K562 (cell line): ENCODE results near the gene RPL15. TPM values are rescaled to one million over a fixed set of nuclear protein-coding genes. Genes with fewer than 3 reads are reported as not detected.

Experiments
- BCOR ChIP-seq: fragments of 450-650 bp; IDR thresholded peaks from 2 replicates; pipeline ENCODE4 v1.6.1; 2016
- EHMT2 ChIP-seq: fragments of 450-650 bp; IDR thresholded peaks from 2 replicates; pipeline ENCODE4 v1.6.1; 2018; ENCODE audit warnings: antibody characterized with exemption
- EP300 ChIP-seq: IDR thresholded peaks from 2 replicates; pipeline ENCODE4 v1.6.1; 2012; ENCODE audit warnings: low read length, improper control_type of control experiment
- FUS ChIP-seq: fragments of 200-400 bp; formaldehyde crosslinking; optimal IDR thresholded peaks from 2 replicates; pipeline ENCODE3; 2017; ENCODE audit warnings: low read depth, low read length
- GTF2E2 ChIP-seq: fragments of 200-800 bp; sonication (Bioruptor generic); IDR thresholded peaks from 2 replicates; pipeline ENCODE4 v1.6.1; 2016; ENCODE audit warnings: missing genetic modification characterization, missing compliant biosample characterization
- KDM1A ChIP-seq, 2 experiments: fragments of 450-650 bp; IDR thresholded peaks; 2 replicates each; pipeline ENCODE4 v1.6.1; 2016; ENCODE audit warnings: mild to moderate bottlenecking in 2 of 2
- KDM2B ChIP-seq: fragments of 250-450 bp; sonication (Bioruptor Pico); IDR thresholded peaks from 2 replicates; pipeline ENCODE4 v1.8.0; 2021; ENCODE audit warnings: mild to moderate bottlenecking, moderate library complexity
- MBD1 ChIP-seq: fragments of 250-450 bp; sonication (Bioruptor Pico); IDR thresholded peaks from 2 replicates; pipeline ENCODE4 v1.8.0; 2022; ENCODE audit warnings: inconsistent platforms
- MCM2 ChIP-seq: fragments of 450-650 bp; IDR thresholded peaks from 2 replicates; pipeline ENCODE4 v1.6.1; 2017; ENCODE audit warnings: low read depth, mild to moderate bottlenecking
- NCOA1 ChIP-seq: fragments of 450-650 bp; IDR thresholded peaks from 2 replicates; pipeline ENCODE4 v1.6.1; 2016; ENCODE audit warnings: low read depth
- NCOA6 ChIP-seq: fragments of 450-650 bp; IDR thresholded peaks from 2 replicates; pipeline ENCODE4 v1.6.1; 2017; ENCODE audit warnings: mild to moderate bottlenecking
- NEUROD1 ChIP-seq: fragments of 150-350 bp; IDR thresholded peaks from 2 replicates; pipeline ENCODE4 v1.6.1; 2014; ENCODE audit warnings: borderline replicate concordance, low read length, low read depth; ENCODE audit not compliant: partially characterized antibody
- NFE2L1 ChIP-seq: fragments of 450-650 bp; IDR thresholded peaks from 2 replicates; pipeline ENCODE4 v1.6.1; 2016; ENCODE audit warnings: missing genetic modification characterization, low read depth, mild to moderate bottlenecking, missing compliant biosample characterization, moderate library complexity, borderline replicate concordance
- NR1H2 ChIP-seq: sonication (generic); formaldehyde crosslinking; IDR thresholded peaks from 2 replicates; pipeline ENCODE4 v1.4.0; 2020; ENCODE audit warnings: mild to moderate bottlenecking, missing genetic modification reagents
- PML ChIP-seq: IDR thresholded peaks from 2 replicates; pipeline ENCODE4 v1.6.1; 2012; ENCODE audit warnings: low read length, inconsistent platforms
- POLR3G ChIP-seq: IDR thresholded peaks from 2 replicates; pipeline ENCODE4 v1.6.1; 2011; ENCODE audit not compliant: insufficient read length, insufficient replicate concordance; ENCODE audit errors: extremely low read depth
- PPARD ChIP-seq: fragments of 250-450 bp; sonication (Bioruptor Pico); IDR thresholded peaks from 2 replicates; pipeline ENCODE4 v1.8.0; 2022; ENCODE audit warnings: inconsistent platforms, mild to moderate bottlenecking, moderate library complexity
- PTRF ChIP-seq: fragments of 450-650 bp; IDR thresholded peaks from 2 replicates; pipeline ENCODE4 v1.6.1; 2016; ENCODE audit warnings: mild to moderate bottlenecking, missing genetic modification characterization, missing compliant biosample characterization
- UBTF ChIP-seq, 2 experiments: IDR thresholded peaks; 2 replicates each; pipeline ENCODE4 v1.6.1; 2012; ENCODE audit warnings: improper control_type of control experiment in 2 of 2, low read depth in 2 of 2, low read length in 2 of 2, borderline replicate concordance in 1 of 2
- XRCC4 ChIP-seq: IDR thresholded peaks from one replicate; pipeline ENCODE4 v1.6.1; 2011; ENCODE audit not compliant: insufficient read depth, insufficient read length; ENCODE audit errors: extremely low read depth
- ZBED1 ChIP-seq: IDR thresholded peaks from 2 replicates; pipeline ENCODE4 v1.6.1; 2014
- ZFP1 ChIP-seq: fragments of 450-650 bp; formaldehyde crosslinking; IDR thresholded peaks from 2 replicates; pipeline ENCODE4 v1.4.0; 2020; ENCODE audit warnings: mild to moderate bottlenecking, mixed read lengths
- ZFP30 ChIP-seq: fragments of 250-450 bp; sonication (Bioruptor Pico); IDR thresholded peaks from 2 replicates; pipeline ENCODE4 v1.8.0; 2022; ENCODE audit warnings: moderate library complexity, mild to moderate bottlenecking, inconsistent platforms, borderline replicate concordance
- ZNF143 ChIP-seq: sonication (generic); formaldehyde crosslinking; IDR thresholded peaks from 2 replicates; pipeline ENCODE4 v1.9.0; 2022; ENCODE audit warnings: mild to moderate bottlenecking, missing genetic modification reagents
- ZNF644 ChIP-seq: fragments of 200-800 bp; sonication (Bioruptor generic); IDR thresholded peaks from 2 replicates; pipeline ENCODE4 v1.6.1; 2016; ENCODE audit warnings: low read depth, missing genetic modification characterization, missing compliant biosample characterization
- ZNF76 ChIP-seq: fragments of 250-450 bp; sonication (Bioruptor Pico); IDR thresholded peaks from 2 replicates; pipeline ENCODE4 v1.4.0; 2020; ENCODE audit warnings: mild to moderate bottlenecking, moderate library complexity, borderline replicate concordance
- ZNF778 ChIP-seq: fragments of 450-650 bp; formaldehyde crosslinking; IDR thresholded peaks from 2 replicates; pipeline ENCODE4 v1.4.0; 2020; ENCODE audit warnings: mild to moderate bottlenecking, moderate library complexity
- polyA plus RNA-seq, 8 experiments: library from polyadenylated mRNA; depleted of rRNA in 4 of 8; stranded (reverse) in 5 of 8; unstranded in 3 of 8; fragments of >200 nt; fragmentation: Nextera tagmentation in 2 of 8; fragmentation: Illumina TruSeq in 1 of 8; extraction: Ambion mirVana in 2 of 8; extraction: Trizol in 1 of 8; gene quantifications; 2 replicates each; pipeline versions ENCODE4 v1.2.1 to v1.2.3, GENCODE V29; 2011 to 2014; ENCODE audit warnings: inconsistent platforms in 1 of 8, missing spikeins in 1 of 8
- total RNA-seq, 7 experiments: library from RNA; depleted of rRNA in 6 of 7; stranded (reverse); fragments of >200 nt in 6 of 7; fragmentation: Illumina TruSeq in 2 of 7; extraction: Trizol in 2 of 7; gene quantifications; 2 replicates each; pipeline versions ENCODE4 v1.2.1 to v1.2.3, GENCODE V29; 2011 to 2021; ENCODE audit warnings: low replicate concordance in 1 of 7

RPL15 gene
- total and polyA plus RNA-seq, 9 of the 15 experiments (the other 6 are each of a cell fraction or from before 2014, with no cell fraction given), result 2,393 to 8,850 (median 3,928) TPM

DNA sequence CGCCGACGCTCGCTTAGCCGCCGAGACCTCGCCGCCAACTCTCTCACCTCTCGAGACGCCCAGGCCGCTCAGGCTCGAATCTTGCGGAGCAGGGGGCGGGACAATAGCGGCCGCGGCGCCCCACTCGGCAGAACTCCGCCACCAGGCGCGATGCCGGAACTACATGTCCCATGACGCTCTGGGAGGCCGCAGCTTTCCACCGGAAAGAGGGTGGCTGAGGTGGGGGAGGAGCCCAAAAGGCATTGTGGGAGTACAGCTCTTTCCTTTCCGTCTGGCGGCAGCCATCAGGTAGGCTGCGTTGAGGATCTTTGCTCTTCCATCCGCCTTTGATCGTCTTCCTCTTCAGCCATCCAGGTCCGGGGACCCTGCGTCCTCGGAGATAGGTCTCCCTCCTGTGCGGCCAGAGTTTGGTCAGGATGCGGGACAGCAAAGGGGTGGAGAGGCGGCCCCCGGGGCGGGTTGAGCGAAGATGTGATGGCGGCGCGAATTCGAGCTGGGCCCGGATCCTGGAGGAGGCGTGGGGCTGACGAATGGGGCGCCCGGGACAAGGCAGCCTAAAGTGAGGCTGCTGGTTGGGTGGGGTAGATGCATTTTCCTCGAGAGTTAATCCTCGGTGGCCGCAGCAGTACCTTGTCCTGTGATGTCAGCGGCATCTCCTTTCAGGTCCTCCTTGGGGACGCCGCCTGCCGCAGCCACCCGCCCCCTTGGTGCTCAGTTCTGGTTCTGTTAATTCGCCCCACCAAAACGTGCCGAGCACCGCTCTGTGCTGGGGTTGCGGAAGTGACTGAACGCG is at the start of gene RPL15, which contains the start of gene NKIRAS1 (continued):
- TF ChIP-seq UBTF (IDR thresholded peaks at IDR 0.05; ENCODE audit: borderline replicate concordance in 1 of 2, low read depth in 2 of 2, low read length in 2 of 2) (no peak), NEUROD1 (peak; percentile 50), PTRF (tag) (no peak), ZFP1 (peak; percentile 40; the same call in 1 of the 2 replicates), PML (peak; percentile 98), KDM2B (CRISPR knock-in tag) (0 out of 2 replicates have a peak, but pooled peaks have one; percentile 10), ZNF644 (tag) (0 out of 2 replicates have a peak, but pooled peaks have one; percentile 53), ZNF76 (peak; percentile 89), NR1H2 (0 out of 2 replicates have a peak, but pooled peaks have one; percentile 16), NFE2L1 (tag) (no peak), FUS (no peak), ZFP30 (CRISPR knock-in tag) (no peak), ZNF143 (peak; percentile 99), BCOR (no peak; the same call in none of the 2 replicates), EP300 (peak; percentile 47), NCOA1 (0 out of 2 replicates have a peak, but pooled peaks have one; percentile 25), ZNF778 (CRISPR knock-in tag) (no peak), PPARD (CRISPR knock-in tag) (no peak), XRCC4 (no peak), POLR3G (no peak), MCM2 (no peak), KDM1A (IDR thresholded peaks at IDR 0.05) (0 out of 4 replicates have a peak, but pooled peaks of 1 of the 2 experiments have one; percentile 32), EHMT2 (no peak), ZBED1 (peak; percentile 72; the same call in 1 of the 2 replicates), GTF2E2 (tag) (peak; percentile 99), NCOA6 (no peak; the same call in 1 of the 2 replicates), MBD1 (CRISPR knock-in tag) (no peak)
